GM10266 (cell line): Measurements from ENCODE around the gene TNS3.

Experiments
- DNase-seq: peaks from one replicate; pipeline ENCODE4 v3.0.0; 2012; ENCODE audit errors: extremely low spot score
- CTCF ChIP-seq: IDR thresholded peaks from 2 replicates; pipeline ENCODE4 v1.5.1; 2012; ENCODE audit warnings: mild to moderate bottlenecking, low read depth; ENCODE audit not compliant: control insufficient read depth, insufficient read depth; ENCODE audit errors: missing control alignments

The TNS3 gene

GRCh38 chr7:47303695-47304453 is 278.0 kb downstream of the TNS3 start:
- DNase-seq, result no peak

GRCh38 chr7:47303014-47303694 is 278.8 kb downstream of the TNS3 start:
- DNase-seq, result no peak
- no peak for TF ChIP-seq CTCF

More at GRCh38 chr7:47303695-47304453, 278.0 kb downstream of the TNS3 start:
- TF ChIP-seq CTCF, result no peak

- no peak for TF ChIP-seq CTCF
- no peak for DNase-seq
Measured at GRCh38 chr7:47302560-47302959, 279.4 kb downstream of the TNS3 start.

GRCh38 chr7:47301657-47302295 is 280.1 kb downstream of the TNS3 start:
- DNase-seq, result no peak
- TF ChIP-seq CTCF, result no peak

GRCh38 chr7:47301105-47301477 is 280.8 kb downstream of the TNS3 start:
- no peak for TF ChIP-seq CTCF
- no peak for DNase-seq

GRCh38 chr7:47300472-47301104 is 281.3 kb downstream of the TNS3 start:
- TF ChIP-seq CTCF, result no peak
- no peak for DNase-seq
